ENCODE results near the gene EXOSC10. TPM values are rescaled to one million over a fixed set of nuclear protein-coding genes. Genes with fewer than 3 reads are reported as not detected.

Gene EXOSC10
- total RNA-seq, 1 experiment from 2014 or later = 57.7 TPM

GRCh38 chr1:11026903-11027302 lies 72.8 kb downstream of the EXOSC10 start:
- no peak overlapping the region for H3K4me3 ChIP-seq
- H3K9me3 ChIP-seq (ENCODE audit: insufficient read depth, low read depth) = no peaks in the 10 kb centered on the region
- H3K36me3 ChIP-seq (ENCODE audit: low read depth) = peaks cover 13% of the 10 kb centered on the region; the same call in 1 of the 2 replicates
- TF ChIP-seq EZH2 (IDR thresholded peaks at IDR 0.05; ENCODE audit: low read depth) = no peak
- no peak for TF ChIP-seq CTCF (conservative IDR thresholded peaks at IDR 0.05)
- peaks cover 14% of the 10 kb centered on the region for H4K20me1 ChIP-seq (ENCODE audit: insufficient read depth)
- ChIA-PET POLR2A (ENCODE audit: unreplicated experiment) (no interaction called here), CTCF (no interaction called here)
- no peaks in the 10 kb centered on the region for H3K27me3 ChIP-seq (ENCODE audit: insufficient read depth, low read depth)
- H3K4me2 ChIP-seq = no peak overlapping the region
- intact Hi-C loops (cut with micrococcal nuclease; ENCODE audit: unreplicated experiment) = no loop called here
- peaks cover 24% of the 10 kb centered on the region for H3F3A ChIP-seq (ENCODE audit: insufficient read depth, low read depth)
- H3K4me1 ChIP-seq (replicated peaks; ENCODE audit: insufficient read depth) = no peaks in the 10 kb centered on the region
- no peak overlapping the region for H2AFZ ChIP-seq
- H3K79me2 ChIP-seq (ENCODE audit: low read depth) = no peaks in the 10 kb centered on the region
- no TSS peak for BruUV-seq (replicated peaks)
- no peak overlapping the region for H3K27ac ChIP-seq
- H3K9me2 ChIP-seq (ENCODE audit: insufficient read depth) = no peaks in the 10 kb centered on the region
- no peak for DNase-seq

GRCh38 chr1:11026052-11026451 lies 73.6 kb downstream of the EXOSC10 start:
- no peaks in the 10 kb centered on the region for H3K9me3 ChIP-seq (ENCODE audit: insufficient read depth, low read depth)
- intact Hi-C loops (cut with micrococcal nuclease; ENCODE audit: unreplicated experiment) = no loop called here
- no peaks in the 10 kb centered on the region for H3K9me2 ChIP-seq (ENCODE audit: insufficient read depth)
- DNase-seq = no peak
- H3K4me3 ChIP-seq = no peak overlapping the region
- no peak overlapping the region for H3K4me2 ChIP-seq
- no peaks in the 10 kb centered on the region for H3K79me2 ChIP-seq (ENCODE audit: low read depth)
- peaks cover 21% of the 10 kb centered on the region for H4K20me1 ChIP-seq (ENCODE audit: insufficient read depth)
- BruUV-seq (replicated peaks) = no TSS peak
- TF ChIP-seq CTCF (conservative IDR thresholded peaks at IDR 0.05) (no peak), EZH2 (IDR thresholded peaks at IDR 0.05; ENCODE audit: low read depth) (no peak)
- CTCF ChIA-PET = no interaction called here
- H3K27me3 ChIP-seq (ENCODE audit: insufficient read depth, low read depth) = no peaks in the 10 kb centered on the region
- POLR2A ChIA-PET (ENCODE audit: unreplicated experiment) = no interaction called here
- peaks cover 32% of the 10 kb centered on the region for H3F3A ChIP-seq (ENCODE audit: insufficient read depth, low read depth)
- no peaks in the 10 kb centered on the region for H3K4me1 ChIP-seq (replicated peaks; ENCODE audit: insufficient read depth)
- peaks cover 16% of the 10 kb centered on the region; the same call in 1 of the 2 replicates for H3K36me3 ChIP-seq (ENCODE audit: low read depth)
- no peak overlapping the region for H2AFZ ChIP-seq
- H3K27ac ChIP-seq = no peak overlapping the region

- H3K9me3 ChIP-seq (ENCODE audit: insufficient read depth, low read depth) = no peaks in the 10 kb centered on the region
- peaks cover 33% of the 10 kb centered on the region for H3F3A ChIP-seq (ENCODE audit: insufficient read depth, low read depth)
- TF ChIP-seq CTCF (conservative IDR thresholded peaks at IDR 0.05) (no peak), EZH2 (IDR thresholded peaks at IDR 0.05; ENCODE audit: low read depth) (no peak)
- H3K27ac ChIP-seq = no peak overlapping the region
- intact Hi-C loops (cut with micrococcal nuclease; ENCODE audit: unreplicated experiment) = no loop called here
- H3K79me2 ChIP-seq (ENCODE audit: low read depth) = no peaks in the 10 kb centered on the region
- H3K4me2 ChIP-seq = no peak overlapping the region
- no peaks in the 10 kb centered on the region for H3K4me1 ChIP-seq (replicated peaks; ENCODE audit: insufficient read depth)
- CTCF ChIA-PET = no interaction called here
- POLR2A ChIA-PET (ENCODE audit: unreplicated experiment) = no interaction called here
- no peaks in the 10 kb centered on the region for H3K9me2 ChIP-seq (ENCODE audit: insufficient read depth)
- H3K4me3 ChIP-seq = no peak overlapping the region
- peaks cover 18% of the 10 kb centered on the region; the same call in 1 of the 2 replicates for H3K36me3 ChIP-seq (ENCODE audit: low read depth)
- DNase-seq = no peak
- peaks cover 25% of the 10 kb centered on the region for H4K20me1 ChIP-seq (ENCODE audit: insufficient read depth)
- no TSS peak for BruUV-seq (replicated peaks)
- no peaks in the 10 kb centered on the region for H3K27me3 ChIP-seq (ENCODE audit: insufficient read depth, low read depth)
- no peak overlapping the region for H2AFZ ChIP-seq
These were observed 74.1 kb downstream of the EXOSC10 start for GRCh38 chr1:11025618-11026017.

Data from PC-9 (cell line).